HEK293 (cell line): ENCODE measurements around the gene PTPN6.
A peak's percentile ranks its signal among the peaks of the same experiment; 100 is the strongest.

Source experiments
- PBX3 ChIP-seq: sonication (generic); formaldehyde crosslinking; IDR thresholded peaks from 2 replicates; pipeline ENCODE4 v1.8.1; 2022; ENCODE audit warnings: mild to moderate bottlenecking, moderate library complexity, missing genetic modification reagents
- PRDM1 ChIP-seq: fragments of 450-650 bp; formaldehyde crosslinking; IDR thresholded peaks from 2 replicates; pipeline ENCODE4; 2016; ENCODE audit warnings: missing biosample characterization, missing genetic modification characterization
- ZBTB11 ChIP-seq: fragments of 450-650 bp; formaldehyde crosslinking; conservative IDR thresholded peaks from 2 replicates; pipeline ENCODE4 v1.5.1; 2016; ENCODE audit warnings: low read depth, missing biosample characterization, missing genetic modification characterization
- ZBTB44 ChIP-seq: fragments of 450-650 bp; IDR thresholded peaks from 2 replicates; pipeline ENCODE4 v1.5.1; 2018; ENCODE audit warnings: missing biosample characterization, mild to moderate bottlenecking, missing genetic modification characterization
- ZBTB7A ChIP-seq: fragments of 450-650 bp; formaldehyde crosslinking; IDR thresholded peaks from 2 replicates; pipeline ENCODE4 v1.5.1; 2016; ENCODE audit warnings: low read depth, missing biosample characterization, missing genetic modification characterization
- ZNF280C ChIP-seq: fragments of 450-650 bp; formaldehyde crosslinking; IDR thresholded peaks from 2 replicates; pipeline ENCODE4 v1.5.1; 2016; ENCODE audit warnings: missing biosample characterization, missing genetic modification characterization
- ZNF280D ChIP-seq: fragments of 450-650 bp; formaldehyde crosslinking; IDR thresholded peaks from 2 replicates; pipeline ENCODE4 v1.5.1; 2016; ENCODE audit warnings: missing biosample characterization, missing genetic modification characterization
- ZNF518A ChIP-seq: fragments of 450-650 bp; formaldehyde crosslinking; conservative IDR thresholded peaks from 2 replicates; pipeline ENCODE4 v1.5.1; 2016; ENCODE audit warnings: low read depth, missing biosample characterization, missing genetic modification characterization
- ZNF555 ChIP-seq: fragments of 450-650 bp; formaldehyde crosslinking; conservative IDR thresholded peaks from 2 replicates; pipeline ENCODE4 v1.5.1; 2017; ENCODE audit warnings: missing biosample characterization, mild to moderate bottlenecking, missing genetic modification characterization, inconsistent platforms
- ZNF561 ChIP-seq: fragments of 450-650 bp; IDR thresholded peaks from 2 replicates; pipeline ENCODE4 v1.5.1; 2018; ENCODE audit warnings: missing biosample characterization, missing genetic modification characterization, borderline replicate concordance
- ZNF585B ChIP-seq: fragments of 450-650 bp; formaldehyde crosslinking; IDR thresholded peaks from 2 replicates; pipeline ENCODE4 v1.5.1; 2016; ENCODE audit warnings: missing biosample characterization, missing genetic modification characterization
- ZNF677 ChIP-seq: fragments of 450-650 bp; IDR thresholded peaks from 2 replicates; pipeline ENCODE4 v1.5.0; 2018; ENCODE audit warnings: missing biosample characterization, mild to moderate bottlenecking, missing genetic modification characterization, moderate library complexity
- ZNF692 ChIP-seq: fragments of 450-650 bp; formaldehyde crosslinking; IDR thresholded peaks from 2 replicates; pipeline ENCODE4 v1.5.1; 2016; ENCODE audit warnings: missing biosample characterization, missing genetic modification characterization
- ZNF776 ChIP-seq: fragments of 450-650 bp; formaldehyde crosslinking; IDR thresholded peaks from 2 replicates; pipeline ENCODE4 v1.5.0; 2017; ENCODE audit warnings: missing biosample characterization, missing genetic modification characterization, borderline replicate concordance
- TF ChIP-seq, protein P1 (sequence below): fragments of 450-650 bp; formaldehyde crosslinking; IDR thresholded peaks from 2 replicates; pipeline ENCODE4 v1.5.1; 2016; ENCODE audit warnings: missing biosample characterization, missing genetic modification characterization

Gene PTPN6

DNA sequence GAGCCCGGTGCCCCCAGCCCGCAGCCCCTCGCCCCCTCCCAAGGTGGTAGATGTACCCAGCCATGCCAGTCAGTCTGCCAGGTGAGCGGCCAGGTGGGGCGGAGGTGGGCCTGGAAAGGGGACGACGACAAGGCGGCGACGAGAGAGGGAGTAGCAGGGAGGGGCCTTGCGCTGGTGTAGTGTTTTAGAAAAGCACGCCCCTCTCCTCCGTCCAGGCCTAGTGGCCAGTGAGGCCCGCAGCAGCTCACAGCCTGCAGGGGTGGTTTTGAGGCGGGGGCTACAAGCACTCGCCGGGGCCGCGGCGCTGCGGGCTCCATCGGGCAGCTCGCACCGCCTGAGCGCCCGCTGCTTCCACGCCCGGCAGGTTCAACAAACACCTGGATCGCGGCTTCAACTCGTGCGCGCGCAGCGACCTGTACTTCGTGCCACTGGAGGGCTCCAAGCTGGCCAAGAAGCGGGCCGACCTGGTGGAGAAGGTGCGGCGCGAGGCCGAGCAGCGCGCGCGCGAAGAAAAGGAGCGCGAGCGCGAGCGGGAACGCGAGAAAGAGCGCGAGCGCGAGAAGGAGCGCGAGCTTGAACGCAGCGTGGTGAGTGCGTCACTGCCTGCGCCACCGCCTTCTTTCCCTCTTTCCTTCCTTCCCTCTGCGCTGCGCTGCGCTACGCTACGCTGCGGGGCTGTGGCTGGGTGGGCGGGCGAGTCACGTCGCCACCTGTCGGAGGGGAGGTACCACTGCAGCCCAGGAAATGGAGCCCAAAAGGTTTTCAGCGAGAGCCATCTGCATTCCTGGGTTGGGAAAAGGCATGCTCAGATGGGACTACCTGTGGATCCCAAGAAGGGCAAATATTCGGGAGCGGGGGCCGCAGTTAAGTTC is 13.4 kb upstream of the PTPN6 start (continued):
- no peak for TF ChIP-seq ZNF280C
- no peak for TF ChIP-seq ZNF280D (tag by site-specific recombination)
- TF ChIP-seq PBX3 = peak; percentile 96
- TF ChIP-seq ZBTB11 (tag by site-specific recombination) = peak; percentile 94
- TF ChIP-seq ZNF677 (tag by site-specific recombination) = no peak
- peak; percentile 19; the same call in 1 of the 2 replicates for TF ChIP-seq PRDM1 (tag by site-specific recombination)
- TF ChIP-seq ZNF561 (tag by site-specific recombination) = no peak; the same call in 1 of the 2 replicates
- no peak for TF ChIP-seq ZNF585B (tag by site-specific recombination)
- TF ChIP-seq, protein P1, sequence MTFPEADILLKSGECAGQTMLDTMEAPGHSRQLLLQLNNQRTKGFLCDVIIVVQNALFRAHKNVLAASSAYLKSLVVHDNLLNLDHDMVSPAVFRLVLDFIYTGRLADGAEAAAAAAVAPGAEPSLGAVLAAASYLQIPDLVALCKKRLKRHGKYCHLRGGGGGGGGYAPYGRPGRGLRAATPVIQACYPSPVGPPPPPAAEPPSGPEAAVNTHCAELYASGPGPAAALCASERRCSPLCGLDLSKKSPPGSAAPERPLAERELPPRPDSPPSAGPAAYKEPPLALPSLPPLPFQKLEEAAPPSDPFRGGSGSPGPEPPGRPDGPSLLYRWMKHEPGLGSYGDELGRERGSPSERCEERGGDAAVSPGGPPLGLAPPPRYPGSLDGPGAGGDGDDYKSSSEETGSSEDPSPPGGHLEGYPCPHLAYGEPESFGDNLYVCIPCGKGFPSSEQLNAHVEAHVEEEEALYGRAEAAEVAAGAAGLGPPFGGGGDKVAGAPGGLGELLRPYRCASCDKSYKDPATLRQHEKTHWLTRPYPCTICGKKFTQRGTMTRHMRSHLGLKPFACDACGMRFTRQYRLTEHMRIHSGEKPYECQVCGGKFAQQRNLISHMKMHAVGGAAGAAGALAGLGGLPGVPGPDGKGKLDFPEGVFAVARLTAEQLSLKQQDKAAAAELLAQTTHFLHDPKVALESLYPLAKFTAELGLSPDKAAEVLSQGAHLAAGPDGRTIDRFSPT = peak; percentile 48
- TF ChIP-seq ZBTB7A (tag by site-specific recombination) = peak; percentile 55; the same call in 1 of the 2 replicates
- TF ChIP-seq ZNF555 = no peak
- no peak for TF ChIP-seq ZNF776 (tag by site-specific recombination)
- TF ChIP-seq ZBTB44 (tag by site-specific recombination) = peak; percentile 83
- peak; percentile 78 for TF ChIP-seq ZNF518A
- peak; percentile 82 for TF ChIP-seq ZNF692 (tag by site-specific recombination)
